IMR-90 (cell line): ENCODE data around the gene GNAO1. TPM values are rescaled to one million over a fixed set of nuclear protein-coding genes. Genes with fewer than 3 reads are reported as not detected.

Source experiments
- ATAC-seq: fragments of 200-7000 bp; cut with Tn5 transposase; 2 replicates; pipeline ENCODE4 v1.9.1; 2020; ENCODE audit warnings: low read depth, mild to moderate bottlenecking, moderate library complexity
- BruUV-seq: library from RNA; stranded (reverse); fragments of 400-500 nt; replicated peaks from 2 replicates; lab custom pipeline; 2021; lab: Mats Ljungman, UMichigan
- CTCF ChIA-PET: fragments of 300-600 bp; formaldehyde crosslinking; extraction: SDS; loops from one replicate; lab custom pipeline; 2021; ENCODE audit warnings: antibody characterized with exemption; lab: Yijun Ruan, JAX
- POLR2A ChIA-PET: fragments of 300-600 bp; sonication (Branson Sonifier 250); formaldehyde crosslinking; loops from one replicate; lab custom pipeline; 2022; ENCODE audit warnings: antibody characterized with exemption; ENCODE audit not compliant: unreplicated experiment; lab: Charles Lee
- DNase-seq: peaks from one replicate; pipeline ENCODE4 v3.0.0; 2013
- H2AFZ ChIP-seq: replicated peaks from 2 replicates; pipeline ENCODE3; 2013; ENCODE audit warnings: low read length, mild to moderate bottlenecking; ENCODE audit not compliant: poor library complexity
- H2AK5ac ChIP-seq: 2 replicates; pipeline ENCODE4 v1.6.1; 2013; ENCODE audit warnings: low read depth, low read length, inconsistent platforms
- H2AK9ac ChIP-seq: replicated peaks from 2 replicates; pipeline ENCODE3; 2013; ENCODE audit warnings: mild to moderate bottlenecking, low read depth, low read length, moderate library complexity; ENCODE audit not compliant: poor library complexity
- H2BK120ac ChIP-seq: 2 replicates; pipeline ENCODE4 v1.6.1; 2013; ENCODE audit warnings: low read depth, low read length, inconsistent platforms
- H2BK15ac ChIP-seq: 3 replicates; pipeline ENCODE4 v1.6.1; 2013; ENCODE audit warnings: low read depth, low read length, inconsistent platforms
- H2BK20ac ChIP-seq: 2 replicates; pipeline ENCODE4 v1.6.1; 2013; ENCODE audit warnings: low read depth, mild to moderate bottlenecking, inconsistent platforms, low read length, moderate library complexity
- H2BK5ac ChIP-seq: 2 replicates; pipeline ENCODE4 v1.6.1; 2013; ENCODE audit warnings: mild to moderate bottlenecking, low read depth, low read length, inconsistent platforms; ENCODE audit not compliant: poor library complexity, severe bottlenecking
- H3K14ac ChIP-seq: replicated peaks from 2 replicates; pipeline ENCODE4 v1.6.1; 2013; ENCODE audit warnings: low read depth, low read length, inconsistent platforms
- H3K18ac ChIP-seq: 2 replicates; pipeline ENCODE4 v1.6.1; 2013; ENCODE audit warnings: low read depth, low read length, control low read depth
- H3K23ac ChIP-seq: 2 replicates; pipeline ENCODE4 v1.6.1; 2013; ENCODE audit warnings: low read depth, low read length, inconsistent platforms
- H3K27ac ChIP-seq: 2 replicates; pipeline ENCODE4 v1.5.1; 2013; ENCODE audit warnings: mild to moderate bottlenecking, control low read depth, low read length; ENCODE audit not compliant: insufficient read depth
- H3K27me3 ChIP-seq: 2 replicates; pipeline ENCODE4 v1.6.1; 2013; ENCODE audit warnings: low read length; ENCODE audit not compliant: control insufficient read depth, insufficient read depth
- H3K36me3 ChIP-seq: 2 replicates; pipeline ENCODE4 v1.6.1; 2013; ENCODE audit warnings: low read length, mixed read lengths; ENCODE audit not compliant: control insufficient read depth, insufficient read depth
- H3K4ac ChIP-seq: 2 replicates; pipeline ENCODE4 v1.6.1; 2013; ENCODE audit warnings: low read depth, low read length, inconsistent platforms
- H3K4me1 ChIP-seq: 2 replicates; pipeline ENCODE4 v1.6.1; 2013; ENCODE audit warnings: low read length, mixed read lengths; ENCODE audit not compliant: control insufficient read depth, insufficient read depth
- H3K4me2 ChIP-seq: 2 replicates; pipeline ENCODE4 v1.6.1; 2013; ENCODE audit warnings: low read depth, mild to moderate bottlenecking, control low read depth, low read length, moderate library complexity
- H3K4me3 ChIP-seq: 2 replicates; pipeline ENCODE4 v1.5.1; 2013; ENCODE audit warnings: low read depth, mild to moderate bottlenecking, control low read depth, low read length, moderate library complexity; ENCODE audit not compliant: insufficient read depth
- H3K56ac ChIP-seq: 2 replicates; pipeline ENCODE4 v1.6.1; 2013; ENCODE audit warnings: low read length, inconsistent platforms; ENCODE audit not compliant: insufficient read depth; ENCODE audit errors: extremely low read depth
- H3K79me1 ChIP-seq, 2 experiments: 2 replicates each; pipeline ENCODE4 v1.6.1; 2013; ENCODE audit warnings: low read length in 2 of 2, inconsistent platforms in 1 of 2, low read depth in 1 of 2
- H3K9ac ChIP-seq: 2 replicates; pipeline ENCODE4 v1.6.1; 2013; ENCODE audit warnings: low read depth, low read length, control low read depth
- H3K9me1 ChIP-seq: 2 replicates; pipeline ENCODE4 v1.6.1; 2013; ENCODE audit warnings: low read length, inconsistent platforms; ENCODE audit not compliant: insufficient read depth
- H3K9me3 ChIP-seq: 2 replicates; pipeline ENCODE4 v1.6.1; 2013; ENCODE audit warnings: low read length; ENCODE audit not compliant: control insufficient read depth, insufficient read depth
- H4K20me1 ChIP-seq: 2 replicates; pipeline ENCODE4 v1.6.1; 2013; ENCODE audit warnings: low read length, inconsistent platforms; ENCODE audit not compliant: insufficient read depth
- H4K5ac ChIP-seq: 2 replicates; pipeline ENCODE4 v1.6.1; 2013; ENCODE audit warnings: mild to moderate bottlenecking, low read depth, low read length, control low read depth
- H4K8ac ChIP-seq, 2 experiments: 2 replicates each; pipeline ENCODE4 v1.6.1; 2013; ENCODE audit warnings: low read depth in 2 of 2, low read length in 2 of 2, control low read depth in 1 of 2, inconsistent platforms in 1 of 2
- H4K91ac ChIP-seq: 2 replicates; pipeline ENCODE4 v1.6.1; 2013; ENCODE audit warnings: low read depth, low read length, inconsistent platforms; ENCODE audit not compliant: insufficient read depth
- BHLHE40 ChIP-seq: fragments of 150-350 bp; IDR thresholded peaks from 2 replicates; pipeline ENCODE4 v1.6.1; 2016; ENCODE audit warnings: mild to moderate bottlenecking, low read depth, low read length
- CHD1 ChIP-seq: IDR thresholded peaks from 2 replicates; pipeline ENCODE4 v1.6.1; 2012; ENCODE audit warnings: low read depth, low read length, improper control_type of control experiment
- ELK1 ChIP-seq: fragments of 150-350 bp; IDR thresholded peaks from 2 replicates; pipeline ENCODE4 v1.6.1; 2016; ENCODE audit warnings: low read depth, mild to moderate bottlenecking, low read length, moderate library complexity, borderline replicate concordance
- MAFK ChIP-seq: IDR thresholded peaks from 2 replicates; pipeline ENCODE4 v1.6.1; 2012; ENCODE audit warnings: low read depth, low read length, improper control_type of control experiment
- MXI1 ChIP-seq: IDR thresholded peaks from 2 replicates; pipeline ENCODE4 v1.6.1; 2012; ENCODE audit warnings: low read depth, mild to moderate bottlenecking, low read length, moderate library complexity, borderline replicate concordance
- NFE2L2 ChIP-seq: fragments of 150-350 bp; IDR thresholded peaks from 2 replicates; pipeline ENCODE4 v1.6.1; 2016; ENCODE audit warnings: low read depth, mild to moderate bottlenecking, low read length
- RAD21 ChIP-seq: IDR thresholded peaks from 2 replicates; pipeline ENCODE4 v1.6.1; 2012; ENCODE audit warnings: low read length, improper control_type of control experiment
- RFX5 ChIP-seq: IDR thresholded peaks from 2 replicates; pipeline ENCODE4 v1.8.0; 2012; ENCODE audit warnings: low read depth, mild to moderate bottlenecking, low read length, moderate library complexity
- USF2 ChIP-seq: fragments of 150-350 bp; IDR thresholded peaks from 2 replicates; pipeline ENCODE4 v1.6.1; 2017; ENCODE audit warnings: mild to moderate bottlenecking, antibody characterized with exemption, low read length, low read depth
- WGBS, 2 experiments: methylation state at CpG; one replicate each; pipeline versions ENCODE4 v1.1.5 to v1.1.7; 2013; ENCODE audit warnings: missing lambda C conversion rate in 2 of 2; ENCODE audit not compliant: insufficient read length in 1 of 2; ENCODE audit errors: extremely low coverage in 2 of 2; 5-methylcytosine and 5-hydroxymethylcytosine counted together
- dilution Hi-C: fragments of 300-500 bp; cut with HindIII; formaldehyde crosslinking; loops from one replicate; pipeline ENCODE4 v1.14.3; 2018; ENCODE audit warnings: low sequenced_read_pairs; ENCODE audit not compliant: unreplicated experiment
- in situ Hi-C: fragments of 300-500 bp; cut with MboI; formaldehyde crosslinking; loops from 3 replicates; pipeline ENCODE4 v1.14.3; 2019; ENCODE audit warnings: low sequenced_read_pairs, inconsistent platforms, mixed read lengths
- intact Hi-C: fragments of 100-400 bp; cut with micrococcal nuclease; formaldehyde crosslinking; loops from 2 replicates; pipeline ENCODE4 v1.10.0; 2022
- polyA plus RNA-seq, 3 experiments: library from polyadenylated mRNA; depleted of rRNA; stranded (reverse); fragments of >200 nt; gene quantifications; 2 replicates each; pipeline ENCODE4 v1.2.3, GENCODE V29; 2012; ENCODE audit warnings: low replicate concordance in 1 of 3
- total RNA-seq: library from RNA; depleted of rRNA; stranded (reverse); fragments of >200 nt; gene quantifications from 2 replicates; pipeline ENCODE4 v1.2.3, GENCODE V29; 2012

GNAO1 gene
- total and polyA plus RNA-seq, 2 of the 4 experiments (the other 2 are of a cell fraction): under 0.01 to 0.07 TPM

- no peak for TF ChIP-seq NFE2L2
- TF ChIP-seq CHD1: no peak
- no peak for TF ChIP-seq MXI1
- TF ChIP-seq USF2: no peak
- TF ChIP-seq RAD21: no peak
- no peak for TF ChIP-seq ELK1
- no peak for TF ChIP-seq RFX5
- no peak for TF ChIP-seq MAFK
- no peak for TF ChIP-seq BHLHE40
- peaks cover 2% of the 10 kb centered on the region; the same call in 1 of the 2 replicates for H3K4me1 ChIP-seq
- H2BK5ac ChIP-seq: no peak overlapping the region
- no peak overlapping the region for H2BK20ac ChIP-seq
- WGBS, 2 experiments: no CpG with 5 or more reads among the region's 18 CpGs
- in situ Hi-C loops (no loop called here), intact Hi-C loops (no loop called here), dilution Hi-C loops (no loop called here)
- H4K91ac ChIP-seq: no peak overlapping the region
- no peak overlapping the region for H2BK15ac ChIP-seq
- ChIA-PET CTCF (no interaction called here), POLR2A (no interaction called here)
- no peak for DNase-seq
- no TSS peak for BruUV-seq
- H2BK120ac ChIP-seq: no peak overlapping the region
- no peaks in the 10 kb centered on the region for H3K36me3 ChIP-seq
- H2AK5ac ChIP-seq: no peak overlapping the region
- no peak overlapping the region for H4K5ac ChIP-seq
- no peak for ATAC-seq
- no peak overlapping the region for H3K4me2 ChIP-seq
- no peaks in the 10 kb centered on the region for H3K9me3 ChIP-seq
- H3K27ac ChIP-seq: no peak overlapping the region
- no peak overlapping the region for H3K23ac ChIP-seq
- H3K4me3 ChIP-seq: no peak overlapping the region
- no peak overlapping the region for H2AFZ ChIP-seq
- H3K9ac ChIP-seq: no peak overlapping the region
- no peaks in the 10 kb centered on the region; the same call in 1 of the 2 replicates for H3K27me3 ChIP-seq
- H3K56ac ChIP-seq: no peak overlapping the region
- H3K9me1 ChIP-seq: no peaks in the 10 kb centered on the region
- no peak overlapping the region for H3K4ac ChIP-seq
- H3K79me1 ChIP-seq: no peaks in the 10 kb centered on the region
- H4K8ac ChIP-seq: no peak overlapping the region
- no peak overlapping the region for H3K14ac ChIP-seq
- no peak overlapping the region for H2AK9ac ChIP-seq
- H3K18ac ChIP-seq: no peak overlapping the region
- H4K20me1 ChIP-seq: no peaks in the 10 kb centered on the region
Measured at GRCh38 chr16:56344518-56345405, 153.5 kb downstream of the GNAO1 start.
